Karpas-422 (cell line): ENCODE data around the gene HOXD11. TPM values are rescaled to one million over a fixed set of nuclear protein-coding genes. Genes with fewer than 3 reads are reported as not detected.

ENCODE experiments used
- DNase-seq: peaks from one replicate; pipeline ENCODE4 v3.0.0-alpha.2; 2015
- H2AFZ ChIP-seq: fragments of 200-600 bp; sonication (generic); 2 replicates; pipeline ENCODE4 v1.6.1; 2014; ENCODE audit warnings: antibody characterized with exemption, low read length, mixed read lengths
- H3K27ac ChIP-seq: fragments of 200-600 bp; sonication (generic); 2 replicates; pipeline ENCODE4 v1.5.1; 2014; ENCODE audit warnings: mild to moderate bottlenecking, low read length, moderate library complexity
- H3K27me3 ChIP-seq: fragments of 200-600 bp; sonication (generic); 2 replicates; pipeline ENCODE4 v1.6.1; 2014; ENCODE audit warnings: low read length, mixed read lengths
- H3K36me3 ChIP-seq: fragments of 200-600 bp; sonication (generic); 2 replicates; pipeline ENCODE4 v1.6.1; 2014; ENCODE audit warnings: low read length, mixed read lengths; ENCODE audit not compliant: insufficient read depth
- H3K4me1 ChIP-seq: fragments of 200-600 bp; sonication (generic); 2 replicates; pipeline ENCODE4 v1.6.1; 2014; ENCODE audit warnings: mild to moderate bottlenecking, low read length, mixed read lengths
- H3K4me2 ChIP-seq: fragments of 200-600 bp; sonication (generic); 2 replicates; pipeline ENCODE4 v1.6.1; 2014; ENCODE audit warnings: low read length, low read depth, mild to moderate bottlenecking; ENCODE audit not compliant: poor library complexity, severe bottlenecking
- H3K4me3 ChIP-seq: fragments of 200-600 bp; sonication (generic); 2 replicates; pipeline ENCODE4 v1.5.1; 2014; ENCODE audit warnings: mild to moderate bottlenecking, antibody characterized with exemption, low read length, mixed read lengths
- H3K79me2 ChIP-seq: fragments of 200-600 bp; sonication (generic); 2 replicates; pipeline ENCODE4 v1.6.1; 2014; ENCODE audit warnings: mild to moderate bottlenecking, low read length, mixed read lengths
- H3K9ac ChIP-seq: fragments of 200-600 bp; sonication (generic); 2 replicates; pipeline ENCODE4 v1.6.0; 2014; ENCODE audit warnings: low read length
- H3K9me2 ChIP-seq: fragments of 200-600 bp; sonication (generic), shearing (Covaris generic); replicated peaks from 2 replicates; pipeline ENCODE4 v1.6.0; 2014; ENCODE audit warnings: mild to moderate bottlenecking, low read length, moderate library complexity; ENCODE audit not compliant: insufficient read depth
- H3K9me3 ChIP-seq: fragments of 300-700, 200-600 bp; sonication (generic); 2 replicates; pipeline ENCODE4 v1.6.1; 2014; ENCODE audit warnings: low read length, mixed read lengths
- H4K20me1 ChIP-seq: fragments of 200-600 bp; sonication (generic); 2 replicates; pipeline ENCODE4 v1.6.1; 2014; ENCODE audit warnings: mild to moderate bottlenecking, antibody characterized with exemption, low read length, low read depth; ENCODE audit not compliant: insufficient read depth
- total RNA-seq: library from RNA; depleted of rRNA; stranded (reverse); fragments of >200 nt; shearing (Covaris generic); gene quantifications from 2 replicates; pipeline ENCODE4 v1.2.3, GENCODE V29; 2014; ENCODE audit warnings: low replicate concordance

HOXD11 gene
- total RNA-seq, 1 experiment from 2014 or later, result not detected

DNA sequence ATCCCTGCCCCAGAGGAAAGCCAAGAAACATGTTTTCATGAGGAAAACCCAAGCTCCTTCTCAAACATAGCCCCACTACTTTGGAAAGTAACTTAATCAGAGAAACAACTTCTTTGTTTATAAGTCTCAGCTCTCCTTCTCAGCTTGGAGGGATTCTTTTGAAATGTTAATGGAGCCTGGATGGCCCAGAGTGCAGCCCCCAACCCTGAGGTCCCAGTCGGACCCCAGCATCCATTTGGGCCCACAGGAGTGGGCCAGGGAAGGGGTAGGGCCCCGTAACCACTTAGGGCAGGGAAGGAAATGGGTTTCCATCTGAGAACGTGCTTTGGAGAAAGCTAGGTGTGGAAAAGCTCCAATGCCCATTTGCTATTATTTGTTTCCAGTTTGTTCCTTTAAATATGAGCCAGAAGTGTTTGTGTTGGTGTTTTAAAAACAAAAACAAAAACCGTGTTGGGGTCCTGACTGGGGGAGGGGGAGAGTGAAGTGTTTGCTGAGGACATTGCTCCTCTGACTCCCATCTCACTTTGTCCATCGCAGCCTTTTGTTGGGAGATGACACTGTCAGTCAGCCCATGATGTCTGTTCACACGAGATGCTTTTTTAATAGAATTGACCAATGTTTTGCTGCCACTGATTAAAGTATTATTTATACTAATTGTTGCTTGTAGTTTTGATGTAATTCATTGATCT is 48.4 kb downstream of the HOXD11 start:
- H3K4me3 ChIP-seq, result no peak overlapping the region
- H3K9me3 ChIP-seq, result no peaks in the 10 kb centered on the region
- H3K4me2 ChIP-seq, result no peak overlapping the region
- H3K27ac ChIP-seq, result no peak overlapping the region
- H3K27me3 ChIP-seq, result no peaks in the 10 kb centered on the region
- no peaks in the 10 kb centered on the region for H3K36me3 ChIP-seq
- no peak overlapping the region for H3K9ac ChIP-seq
- DNase-seq, result no peak
- H3K4me1 ChIP-seq, result no peaks in the 10 kb centered on the region
- no peaks in the 10 kb centered on the region for H4K20me1 ChIP-seq
- no peak overlapping the region for H2AFZ ChIP-seq
- no peaks in the 10 kb centered on the region for H3K9me2 ChIP-seq
- no peaks in the 10 kb centered on the region for H3K79me2 ChIP-seq

- H3K4me3 ChIP-seq, result no peak overlapping the region
- no peak overlapping the region for H3K27ac ChIP-seq
- H3K4me1 ChIP-seq, result no peaks in the 10 kb centered on the region
- H2AFZ ChIP-seq, result no peak overlapping the region
- H3K9ac ChIP-seq, result no peak overlapping the region
- H4K20me1 ChIP-seq, result no peaks in the 10 kb centered on the region
- no peaks in the 10 kb centered on the region for H3K9me2 ChIP-seq
- H3K9me3 ChIP-seq, result no peaks in the 10 kb centered on the region
- no peak for DNase-seq
- no peak overlapping the region for H3K4me2 ChIP-seq
- no peaks in the 10 kb centered on the region for H3K79me2 ChIP-seq
- no peaks in the 10 kb centered on the region for H3K27me3 ChIP-seq
- H3K36me3 ChIP-seq, result no peaks in the 10 kb centered on the region
These were observed 49.3 kb downstream of the HOXD11 start for GRCh38 chr2:176156301-176156806.

DNA sequence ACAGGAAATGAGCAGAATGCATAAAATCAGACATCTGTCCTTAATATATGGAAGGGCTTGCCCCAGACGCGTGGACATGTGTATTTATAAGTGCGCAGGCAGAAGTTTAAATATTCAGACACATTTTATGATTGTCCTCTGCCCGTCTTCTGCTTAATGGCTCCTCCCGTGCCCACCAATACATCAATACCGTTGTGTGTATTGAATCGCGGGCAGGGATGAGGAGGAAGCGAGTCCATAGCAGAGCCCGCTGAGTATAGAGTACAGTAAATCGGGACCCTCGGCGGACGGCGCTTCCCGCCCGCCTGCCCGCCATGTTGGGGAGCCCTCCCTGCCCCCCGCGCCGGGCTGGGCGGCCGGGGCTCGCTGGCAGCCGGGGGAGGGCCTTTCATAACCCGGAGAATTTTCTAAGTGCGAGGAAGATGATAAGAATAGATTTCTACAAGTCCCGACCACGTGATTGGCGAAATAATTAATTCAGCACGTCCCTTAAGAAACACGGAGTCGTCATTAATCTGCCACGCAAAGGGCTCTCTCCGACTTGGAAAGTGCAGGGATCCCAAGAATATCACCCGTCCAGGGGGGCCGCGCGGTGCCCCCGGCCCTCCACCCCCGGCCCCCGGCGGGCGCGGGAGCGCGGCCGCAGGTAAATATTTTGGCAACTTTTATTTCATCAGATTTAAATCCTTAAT is 49.9 kb downstream of the HOXD11 start, which contains the start of gene HOXD3:
Gene HOXD3, plus strand, starts transcription at position 501 of the 692 bp plus-strand sequence. CDS start 11,808 bp downstream, outside the sequence.
- Histone ChIP-seq H3K27me3 (no peaks in the 10 kb centered on the region), H3K4me3 (no peak within 1 kb of the TSS), H3K9me3 (no peaks in the 10 kb centered on the region), H3K9me2 (no peaks in the 10 kb centered on the region), H3K4me1 (no peaks in the 10 kb centered on the region), H4K20me1 (no peaks in the 10 kb centered on the region), H3K9ac (no peak within 1 kb of the TSS), H3K36me3 (no peaks in the 10 kb centered on the region), H3K27ac (no peak within 1 kb of the TSS), H3K79me2 (no peaks in the 10 kb centered on the region), H3K4me2 (no peak within 1 kb of the TSS), H2AFZ (no peak within 1 kb of the TSS)
- DNase-seq, result no peak

- Histone ChIP-seq H3K4me1 (no peaks in the 10 kb centered on the region), H3K9me3 (no peaks in the 10 kb centered on the region), H3K9ac (no peak overlapping the region), H3K4me2 (no peak overlapping the region), H3K79me2 (no peaks in the 10 kb centered on the region), H3K4me3 (no peak overlapping the region), H3K27me3 (no peaks in the 10 kb centered on the region), H3K36me3 (no peaks in the 10 kb centered on the region), H3K27ac (no peak overlapping the region), H3K9me2 (no peaks in the 10 kb centered on the region), H2AFZ (no peak overlapping the region), H4K20me1 (no peaks in the 10 kb centered on the region)
- DNase-seq, result no peak
These were observed 50.6 kb downstream of the HOXD11 start for GRCh38 chr2:176157499-176158185.

DNA sequence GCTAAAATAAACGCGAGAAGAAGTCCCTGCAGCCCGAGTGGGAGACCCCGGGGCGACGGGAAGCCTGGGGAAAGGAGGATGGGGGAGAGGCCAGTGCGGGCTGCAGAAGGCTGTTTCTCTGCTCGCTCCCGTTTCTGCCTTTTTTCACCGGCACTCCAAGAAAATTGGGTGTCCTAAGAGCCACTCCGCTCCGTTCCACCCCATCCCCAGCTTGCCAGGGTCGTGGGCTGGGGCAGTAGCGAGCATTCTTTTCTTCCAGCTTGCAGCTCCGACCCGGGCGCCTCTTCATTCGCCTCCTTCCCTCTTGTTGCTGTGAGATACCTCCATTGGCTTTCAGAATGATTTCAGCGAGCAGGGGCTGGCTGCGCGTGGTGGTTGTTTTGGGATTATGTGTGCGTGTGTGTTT is 51.1 kb downstream of the HOXD11 start:
- H3K9me3 ChIP-seq, result no peaks in the 10 kb centered on the region
- no peak for DNase-seq
- no peaks in the 10 kb centered on the region for H3K27me3 ChIP-seq
- no peak overlapping the region for H3K9ac ChIP-seq
- no peak overlapping the region for H3K4me3 ChIP-seq
- H3K9me2 ChIP-seq, result no peaks in the 10 kb centered on the region
- H3K36me3 ChIP-seq, result no peaks in the 10 kb centered on the region
- H3K79me2 ChIP-seq, result no peaks in the 10 kb centered on the region
- H3K4me2 ChIP-seq, result no peak overlapping the region
- no peak overlapping the region for H3K27ac ChIP-seq
- H2AFZ ChIP-seq, result no peak overlapping the region
- H4K20me1 ChIP-seq, result no peaks in the 10 kb centered on the region
- H3K4me1 ChIP-seq, result no peaks in the 10 kb centered on the region

DNA sequence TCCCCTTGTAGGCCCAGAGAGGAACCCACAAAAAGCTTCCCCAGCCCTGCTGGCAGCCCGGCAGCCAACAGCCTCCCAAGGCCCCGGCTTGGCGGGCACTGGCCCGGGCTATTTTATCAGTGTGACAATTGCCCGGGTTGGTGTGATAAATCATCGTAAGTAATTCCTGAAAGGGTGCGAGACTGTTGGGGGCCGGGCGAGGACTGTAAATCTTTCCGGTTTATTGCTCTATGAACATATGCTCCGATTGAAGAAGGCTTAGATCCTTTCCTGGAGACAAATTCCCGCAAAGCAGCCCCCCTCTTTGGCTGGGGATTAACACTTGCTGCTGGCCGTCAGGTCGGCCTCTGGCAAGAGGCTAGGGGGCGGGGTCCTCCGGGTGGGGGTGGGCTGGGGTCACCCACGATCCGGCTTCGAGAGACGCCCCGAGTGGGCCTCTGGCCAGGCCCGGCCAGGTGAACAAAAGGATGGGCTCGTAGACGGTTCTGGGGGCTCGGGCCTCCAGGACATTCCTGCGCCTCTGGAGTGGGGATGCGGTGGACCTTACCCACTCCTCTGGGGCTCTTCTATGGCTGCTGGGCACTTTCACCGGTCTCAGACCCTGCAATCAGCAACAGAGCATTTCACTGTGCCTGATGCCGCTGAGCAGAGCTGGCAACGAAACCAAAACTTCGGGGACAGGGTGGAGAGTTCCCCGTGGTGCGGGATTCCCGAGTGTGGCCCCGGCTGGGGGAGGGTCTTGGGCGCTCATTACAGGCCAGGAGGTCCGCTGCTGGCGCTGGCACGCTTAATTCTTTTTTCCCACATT is 52.0 kb downstream of the HOXD11 start:
- no peaks in the 10 kb centered on the region for H3K9me2 ChIP-seq
- no peak overlapping the region for H3K27ac ChIP-seq
- no peaks in the 10 kb centered on the region for H3K4me1 ChIP-seq
- no peaks in the 10 kb centered on the region for H3K79me2 ChIP-seq
- H4K20me1 ChIP-seq, result no peaks in the 10 kb centered on the region
- H3K4me2 ChIP-seq, result no peak overlapping the region
- no peak overlapping the region for H3K4me3 ChIP-seq
- DNase-seq, result no peak
- H3K36me3 ChIP-seq, result no peaks in the 10 kb centered on the region
- no peak overlapping the region for H2AFZ ChIP-seq
- no peaks in the 10 kb centered on the region for H3K9me3 ChIP-seq
- H3K27me3 ChIP-seq, result no peaks in the 10 kb centered on the region
- H3K9ac ChIP-seq, result no peak overlapping the region
